HepG2 (cell line): ENCODE data around the gene C14orf93. TPM values are rescaled to one million over a fixed set of nuclear protein-coding genes. Genes with fewer than 3 reads are reported as not detected.

ENCODE experiments used
- ATAD3A ChIP-seq: sonication (generic); formaldehyde crosslinking; IDR thresholded peaks from 2 replicates; pipeline ENCODE4 v1.4.0; 2020; ENCODE audit warnings: missing genetic modification reagents
- KLF11 ChIP-seq: IDR thresholded peaks from 2 replicates; pipeline ENCODE4 v1.6.1; 2016; ENCODE audit warnings: missing compliant biosample characterization
- MYNN ChIP-seq: sonication (generic); formaldehyde crosslinking; IDR thresholded peaks from 2 replicates; pipeline ENCODE4 v1.4.0; 2020; ENCODE audit warnings: mild to moderate bottlenecking, low read depth, missing genetic modification reagents
- POLR2A ChIP-seq, 2 experiments: IDR thresholded peaks; 2 replicates each; pipeline ENCODE4 v1.6.1; 2011; ENCODE audit warnings: low read depth in 2 of 2, low read length in 2 of 2, mild to moderate bottlenecking in 1 of 2, moderate library complexity in 1 of 2; ENCODE audit not compliant: insufficient read depth in 1 of 2
- RFX3 ChIP-seq: IDR thresholded peaks from 2 replicates; pipeline ENCODE4 v1.6.1; 2016; ENCODE audit warnings: missing biosample characterization, missing genetic modification reagents
- TAF15 ChIP-seq: fragments of 200-400 bp; formaldehyde crosslinking; IDR thresholded peaks from one replicate; pipeline ENCODE4 v1.6.1; 2018; ENCODE audit warnings: mild to moderate bottlenecking, low read depth, low read length; ENCODE audit not compliant: poor library complexity, severe bottlenecking
- TCF12 ChIP-seq, 2 experiments: fragments of 450-650 bp in 1 of 2; sonication (generic) in 1 of 2; formaldehyde crosslinking in 1 of 2; IDR thresholded peaks; 2 replicates each; pipeline versions ENCODE4 v1.6.1 to v1.8.0; 2017 to 2022; ENCODE audit warnings: antibody characterized with exemption in 1 of 2, mild to moderate bottlenecking in 1 of 2, missing genetic modification reagents in 1 of 2, moderate library complexity in 1 of 2
- ZBTB4 ChIP-seq: sonication (generic); formaldehyde crosslinking; IDR thresholded peaks from 2 replicates; pipeline ENCODE4 v1.4.0; 2020; ENCODE audit warnings: missing genetic modification reagents, mild to moderate bottlenecking, borderline replicate concordance
- ZNF598 ChIP-seq: sonication (generic); formaldehyde crosslinking; IDR thresholded peaks from 2 replicates; pipeline ENCODE4 v1.5.1; 2020; ENCODE audit warnings: mild to moderate bottlenecking, missing genetic modification reagents, borderline replicate concordance
- ZSCAN31 ChIP-seq: sonication (generic); formaldehyde crosslinking; IDR thresholded peaks from 2 replicates; pipeline ENCODE4 v1.5.0; 2020; ENCODE audit warnings: low read depth, mild to moderate bottlenecking, missing genetic modification reagents
- ZZZ3 ChIP-seq: sonication (generic); formaldehyde crosslinking; IDR thresholded peaks from 2 replicates; pipeline ENCODE4 v1.4.0; 2020; ENCODE audit warnings: missing genetic modification reagents, mild to moderate bottlenecking, borderline replicate concordance
- polyA plus RNA-seq, 8 experiments: library from polyadenylated mRNA; depleted of rRNA in 3 of 8; stranded (reverse) in 7 of 8; unstranded in 1 of 8; fragments of >200 nt; fragmentation: Illumina TruSeq in 4 of 8; extraction: Trizol in 4 of 8; gene quantifications; 2 replicates each; pipeline versions ENCODE4 v1.2.1 to v1.2.3, GENCODE V29; 2011 to 2016; ENCODE audit warnings: low read depth in 4 of 8, missing spikeins in 1 of 8, mixed read lengths in 1 of 8; ENCODE audit not compliant: insufficient read depth in 1 of 8
- total RNA-seq, 5 experiments: library from RNA; depleted of rRNA; stranded (reverse); fragments of >200 nt; fragmentation: Illumina TruSeq; extraction: Trizol; gene quantifications; 2 replicates each; pipeline ENCODE4 v1.2.3, GENCODE V29; 2016; ENCODE audit warnings: low read depth in 1 of 5
- TF ChIP-seq, protein P1 (sequence below): sonication (generic); formaldehyde crosslinking; IDR thresholded peaks from 2 replicates; pipeline ENCODE4 v1.5.0; 2020; ENCODE audit warnings: missing genetic modification reagents
- TF ChIP-seq, protein P2 (sequence below): IDR thresholded peaks from 2 replicates; pipeline ENCODE4 v1.6.1; 2016; ENCODE audit warnings: mild to moderate bottlenecking
- TF ChIP-seq, protein P3 (sequence below): sonication (generic); formaldehyde crosslinking; IDR thresholded peaks from 2 replicates; pipeline ENCODE4 v1.4.0; 2020; ENCODE audit warnings: missing genetic modification reagents, borderline replicate concordance
- TF ChIP-seq, protein P4 (sequence below), 2 experiments: IDR thresholded peaks; 2 replicates each; pipeline ENCODE4 v1.6.1; 2011 to 2012; ENCODE audit warnings: low read length in 2 of 2, borderline replicate concordance in 1 of 2, low read depth in 1 of 2, mild to moderate bottlenecking in 1 of 2, moderate library complexity in 1 of 2

C14orf93 gene
- total and polyA plus RNA-seq, 2 of the 13 experiments (the other 11 are each of a cell fraction or from before 2014, with no cell fraction given): 11.4 to 22.5 TPM

DNA sequence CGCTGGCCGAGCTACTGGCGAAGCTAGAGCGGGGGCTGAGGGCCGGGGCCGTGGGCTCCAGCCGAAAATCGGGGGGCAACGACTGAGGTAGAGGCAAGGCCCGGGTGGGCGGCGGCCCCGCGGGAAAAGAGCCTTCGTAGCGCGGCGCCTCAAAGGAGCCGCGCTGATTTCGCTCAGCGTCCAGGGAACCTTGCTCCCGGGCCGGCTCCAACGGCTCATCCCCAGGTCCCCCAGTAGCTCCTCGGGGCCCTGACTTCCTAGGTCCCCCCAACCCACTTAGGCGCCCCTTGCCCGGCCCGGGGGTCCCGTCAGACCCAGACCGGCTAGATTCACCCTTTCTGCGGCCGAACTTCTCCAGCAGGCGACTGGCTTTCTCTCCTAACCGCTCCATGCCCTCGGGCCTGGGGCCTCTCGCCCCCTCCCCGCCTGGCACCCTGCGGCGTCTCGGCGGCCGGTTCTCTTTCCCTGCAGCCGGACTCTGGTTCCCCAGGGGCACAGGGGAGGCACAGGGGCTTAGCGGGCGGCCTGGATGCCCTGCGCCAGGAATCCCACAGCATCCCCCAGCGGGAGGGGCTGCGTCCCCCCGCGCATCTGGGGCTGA is 28.0 kb downstream of the C14orf93 start (continued):
- TF ChIP-seq, protein P1, sequence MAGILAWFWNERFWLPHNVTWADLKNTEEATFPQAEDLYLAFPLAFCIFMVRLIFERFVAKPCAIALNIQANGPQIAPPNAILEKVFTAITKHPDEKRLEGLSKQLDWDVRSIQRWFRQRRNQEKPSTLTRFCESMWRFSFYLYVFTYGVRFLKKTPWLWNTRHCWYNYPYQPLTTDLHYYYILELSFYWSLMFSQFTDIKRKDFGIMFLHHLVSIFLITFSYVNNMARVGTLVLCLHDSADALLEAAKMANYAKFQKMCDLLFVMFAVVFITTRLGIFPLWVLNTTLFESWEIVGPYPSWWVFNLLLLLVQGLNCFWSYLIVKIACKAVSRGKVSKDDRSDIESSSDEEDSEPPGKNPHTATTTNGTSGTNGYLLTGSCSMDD (CRISPR knock-in tag): no peak
- TF ChIP-seq ZZZ3 (0 out of 2 replicates have a peak, but pooled peaks have one; percentile 3), TCF12 (IDR thresholded peaks at IDR 0.05) (no peak), TCF12 (CRISPR knock-in tag; IDR thresholded peaks at IDR 0.05) (no peak), POLR2A (IDR thresholded peaks at IDR 0.05; ENCODE audit: insufficient read depth in 1 of 2, low read depth in 2 of 2, low read length in 2 of 2) (no peak; a peak in 1 of 4 replicates), ATAD3A (CRISPR knock-in tag) (peak; percentile 88; the same call in 1 of the 2 replicates), ZSCAN31 (CRISPR knock-in tag) (no peak), KLF11 (CRISPR knock-in tag) (peak; percentile 64; the same call in 1 of the 2 replicates), ZNF598 (0 out of 2 replicates have a peak, but pooled peaks have one; percentile 2), ZBTB4 (CRISPR knock-in tag) (0 out of 2 replicates have a peak, but pooled peaks have one; percentile 9), MYNN (CRISPR knock-in tag) (0 out of 2 replicates have a peak, but pooled peaks have one; percentile 11), RFX3 (CRISPR knock-in tag) (peak; percentile 30), TAF15 (peak; percentile 55)
- TF ChIP-seq, protein P2, sequence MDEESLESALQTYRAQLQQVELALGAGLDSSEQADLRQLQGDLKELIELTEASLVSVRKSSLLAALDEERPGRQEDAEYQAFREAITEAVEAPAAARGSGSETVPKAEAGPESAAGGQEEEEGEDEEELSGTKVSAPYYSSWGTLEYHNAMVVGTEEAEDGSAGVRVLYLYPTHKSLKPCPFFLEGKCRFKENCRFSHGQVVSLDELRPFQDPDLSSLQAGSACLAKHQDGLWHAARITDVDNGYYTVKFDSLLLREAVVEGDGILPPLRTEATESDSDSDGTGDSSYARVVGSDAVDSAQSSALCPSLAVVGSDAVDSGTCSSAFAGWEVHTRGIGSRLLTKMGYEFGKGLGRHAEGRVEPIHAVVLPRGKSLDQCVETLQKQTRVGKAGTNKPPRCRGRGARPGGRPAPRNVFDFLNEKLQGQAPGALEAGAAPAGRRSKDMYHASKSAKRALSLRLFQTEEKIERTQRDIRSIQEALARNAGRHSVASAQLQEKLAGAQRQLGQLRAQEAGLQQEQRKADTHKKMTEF (CRISPR knock-in tag): peak; percentile 25; the same call in 1 of the 2 replicates
- TF ChIP-seq, protein P3, sequence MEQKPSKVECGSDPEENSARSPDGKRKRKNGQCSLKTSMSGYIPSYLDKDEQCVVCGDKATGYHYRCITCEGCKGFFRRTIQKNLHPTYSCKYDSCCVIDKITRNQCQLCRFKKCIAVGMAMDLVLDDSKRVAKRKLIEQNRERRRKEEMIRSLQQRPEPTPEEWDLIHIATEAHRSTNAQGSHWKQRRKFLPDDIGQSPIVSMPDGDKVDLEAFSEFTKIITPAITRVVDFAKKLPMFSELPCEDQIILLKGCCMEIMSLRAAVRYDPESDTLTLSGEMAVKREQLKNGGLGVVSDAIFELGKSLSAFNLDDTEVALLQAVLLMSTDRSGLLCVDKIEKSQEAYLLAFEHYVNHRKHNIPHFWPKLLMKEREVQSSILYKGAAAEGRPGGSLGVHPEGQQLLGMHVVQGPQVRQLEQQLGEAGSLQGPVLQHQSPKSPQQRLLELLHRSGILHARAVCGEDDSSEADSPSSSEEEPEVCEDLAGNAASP (CRISPR knock-in tag): 0 out of 2 replicates have a peak, but pooled peaks have one; percentile 37
- TF ChIP-seq, protein P4, sequence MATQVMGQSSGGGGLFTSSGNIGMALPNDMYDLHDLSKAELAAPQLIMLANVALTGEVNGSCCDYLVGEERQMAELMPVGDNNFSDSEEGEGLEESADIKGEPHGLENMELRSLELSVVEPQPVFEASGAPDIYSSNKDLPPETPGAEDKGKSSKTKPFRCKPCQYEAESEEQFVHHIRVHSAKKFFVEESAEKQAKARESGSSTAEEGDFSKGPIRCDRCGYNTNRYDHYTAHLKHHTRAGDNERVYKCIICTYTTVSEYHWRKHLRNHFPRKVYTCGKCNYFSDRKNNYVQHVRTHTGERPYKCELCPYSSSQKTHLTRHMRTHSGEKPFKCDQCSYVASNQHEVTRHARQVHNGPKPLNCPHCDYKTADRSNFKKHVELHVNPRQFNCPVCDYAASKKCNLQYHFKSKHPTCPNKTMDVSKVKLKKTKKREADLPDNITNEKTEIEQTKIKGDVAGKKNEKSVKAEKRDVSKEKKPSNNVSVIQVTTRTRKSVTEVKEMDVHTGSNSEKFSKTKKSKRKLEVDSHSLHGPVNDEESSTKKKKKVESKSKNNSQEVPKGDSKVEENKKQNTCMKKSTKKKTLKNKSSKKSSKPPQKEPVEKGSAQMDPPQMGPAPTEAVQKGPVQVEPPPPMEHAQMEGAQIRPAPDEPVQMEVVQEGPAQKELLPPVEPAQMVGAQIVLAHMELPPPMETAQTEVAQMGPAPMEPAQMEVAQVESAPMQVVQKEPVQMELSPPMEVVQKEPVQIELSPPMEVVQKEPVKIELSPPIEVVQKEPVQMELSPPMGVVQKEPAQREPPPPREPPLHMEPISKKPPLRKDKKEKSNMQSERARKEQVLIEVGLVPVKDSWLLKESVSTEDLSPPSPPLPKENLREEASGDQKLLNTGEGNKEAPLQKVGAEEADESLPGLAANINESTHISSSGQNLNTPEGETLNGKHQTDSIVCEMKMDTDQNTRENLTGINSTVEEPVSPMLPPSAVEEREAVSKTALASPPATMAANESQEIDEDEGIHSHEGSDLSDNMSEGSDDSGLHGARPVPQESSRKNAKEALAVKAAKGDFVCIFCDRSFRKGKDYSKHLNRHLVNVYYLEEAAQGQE (IDR thresholded peaks at IDR 0.05; ENCODE audit: borderline replicate concordance in 1 of 2, low read depth in 1 of 2, low read length in 2 of 2): 0 out of 4 replicates have a peak, but pooled peaks of 1 of the 2 experiments have one; percentile 7
- TF ChIP-seq, all 625 proteins: peak for 51
